Measurements from ENCODE around the gene LCN15. TPM values are rescaled to one million over a fixed set of nuclear protein-coding genes. Genes with fewer than 3 reads are reported as not detected.

LCN15 gene
- total and polyA plus RNA-seq, 2 of the 4 experiments (the other 2 are of a cell fraction): not detected

GRCh38 chr9:136713550-136713949, 50.8 kb downstream of the LCN15 start (continued):
- no peak for TF ChIP-seq USF2 (IDR thresholded peaks at IDR 0.05; ENCODE audit: low read depth, low read length)

DNA sequence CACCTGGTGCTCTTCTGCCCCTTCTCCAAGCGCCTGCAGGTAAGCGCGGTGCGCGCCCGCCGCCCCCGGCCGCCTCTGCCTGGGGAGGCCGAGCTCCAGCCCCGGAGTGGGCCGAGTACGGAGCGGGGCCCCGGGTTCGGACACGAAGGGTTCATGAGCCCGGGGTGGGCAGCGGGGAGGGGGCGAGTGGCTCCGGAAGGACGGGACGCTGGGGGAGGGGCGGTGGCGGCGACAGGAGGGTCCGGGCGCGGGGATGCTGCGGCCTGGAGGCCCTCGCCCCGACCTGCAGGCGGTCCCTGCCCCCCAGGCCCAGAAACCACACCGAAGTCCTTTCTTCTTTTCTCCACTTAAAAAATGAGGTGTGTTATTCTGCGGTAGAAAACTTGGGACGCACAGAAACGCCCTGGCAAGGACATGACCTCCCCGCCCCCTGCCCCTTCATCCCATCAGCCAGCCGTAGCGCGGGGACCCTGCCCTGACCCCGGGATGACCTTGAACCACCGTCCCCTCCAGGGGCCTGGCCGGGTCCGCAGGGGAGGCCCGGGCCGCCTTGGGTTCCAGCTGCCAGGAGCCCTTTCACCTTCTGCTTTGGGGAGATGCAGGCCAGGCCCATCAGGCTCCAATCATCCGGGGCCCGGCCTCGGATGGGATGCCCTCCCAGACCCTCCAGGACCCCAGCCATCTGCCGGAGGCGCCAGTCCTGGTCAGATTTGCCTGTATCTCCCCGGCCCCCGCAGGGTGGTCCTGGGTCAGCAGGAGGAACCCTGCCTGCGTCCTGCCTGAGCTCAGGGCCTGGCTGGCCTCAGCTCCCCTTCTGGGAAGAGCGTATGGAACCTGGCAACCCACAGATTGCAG, 51.4 kb downstream of the LCN15 start:
- Histone ChIP-seq H3K79me1 (ENCODE audit: low read depth in 1 of 2, low read length in 2 of 2) (no peaks in the 10 kb centered on the region), H3K18ac (ENCODE audit: low read depth, low read length) (no peak overlapping the region), H4K20me1 (ENCODE audit: insufficient read depth, low read length) (no peaks in the 10 kb centered on the region), H2BK120ac (ENCODE audit: low read depth, low read length) (no peak overlapping the region), H3K4ac (ENCODE audit: low read depth, low read length) (no peak overlapping the region), H3K9me3 (ENCODE audit: control insufficient read depth, insufficient read depth, low read length) (no peaks in the 10 kb centered on the region), H3K23ac (ENCODE audit: low read depth, low read length) (no peak overlapping the region), H3K27me3 (ENCODE audit: control insufficient read depth, insufficient read depth, low read length) (peaks cover 17% of the 10 kb centered on the region), H3K4me1 (ENCODE audit: control insufficient read depth, insufficient read depth, low read length) (peaks cover 1% of the 10 kb centered on the region; the same call in 1 of the 2 replicates), H4K91ac (ENCODE audit: insufficient read depth, low read depth, low read length) (no peak overlapping the region), H2BK20ac (ENCODE audit: low read depth, low read length) (no peak overlapping the region), H4K8ac (ENCODE audit: low read depth in 2 of 2, low read length in 2 of 2) (no peak overlapping the region), H3K56ac (ENCODE audit: extremely low read depth, insufficient read depth, low read length) (no peak overlapping the region), H3K14ac (replicated peaks; ENCODE audit: low read depth, low read length) (no peak overlapping the region), H3K4me2 (ENCODE audit: low read depth, low read length) (peak overlapping the region; percentile 39; the same call in 1 of the 2 replicates), H2BK15ac (ENCODE audit: low read depth, low read length) (no peak overlapping the region), H2AK5ac (ENCODE audit: low read depth, low read length) (no peak overlapping the region), H2BK5ac (ENCODE audit: low read depth, low read length, poor library complexity, severe bottlenecking) (no peak overlapping the region), H3K9ac (ENCODE audit: low read depth, low read length) (peak overlapping the region; percentile 2; the same call in 1 of the 2 replicates), H3K9me1 (ENCODE audit: insufficient read depth, low read length) (no peaks in the 10 kb centered on the region), H3K27ac (ENCODE audit: insufficient read depth, low read length) (no peak overlapping the region), H2AK9ac (replicated peaks; ENCODE audit: low read depth, low read length, poor library complexity) (peak overlapping the region; percentile 35), H4K5ac (ENCODE audit: low read depth, low read length) (no peak overlapping the region), H2AFZ (replicated peaks; ENCODE audit: low read length, poor library complexity) (peak overlapping the region; percentile 1), H3K4me3 (ENCODE audit: insufficient read depth, low read depth, low read length) (peak overlapping the region; percentile 48), H3K36me3 (ENCODE audit: control insufficient read depth, insufficient read depth, low read length) (no peaks in the 10 kb centered on the region)
- in situ Hi-C loops (cut with MboI; ENCODE audit: low sequenced_read_pairs) (no loop called here), dilution Hi-C loops (cut with HindIII; ENCODE audit: low sequenced_read_pairs, unreplicated experiment) (no loop called here), intact Hi-C loops (cut with micrococcal nuclease) (no loop called here)
- DNase-seq (no peak), ATAC-seq (ENCODE audit: low read depth) (no peak; the same call in 1 of the 2 replicates)
- POLR2A ChIA-PET (ENCODE audit: unreplicated experiment): no interaction called here
- no TSS peak for BruUV-seq (replicated peaks)
- no peak for TF ChIP-seq MAFK (IDR thresholded peaks at IDR 0.05; ENCODE audit: low read depth, low read length)
- no peak for TF ChIP-seq CHD1 (IDR thresholded peaks at IDR 0.05; ENCODE audit: low read depth, low read length)
- no peak for TF ChIP-seq BHLHE40 (IDR thresholded peaks at IDR 0.05; ENCODE audit: low read depth, low read length)
- TF ChIP-seq MXI1 (IDR thresholded peaks at IDR 0.05; ENCODE audit: borderline replicate concordance, low read depth, low read length): no peak
- CTCF ChIA-PET: interaction anchor here (0.8 to 1.3 kb wide), 2 partner anchors 14 to 48 kb away, joined by 3 read pairs; no protein-coding TSS in a partner anchor
- 17% methylated on average over 10 of the region's 56 CpGs; no CpG with 5 or more reads in 1 of the 2 experiments for WGBS, 2 experiments (ENCODE audit: extremely low coverage in 2 of 2, insufficient read length in 1 of 2)

Data from IMR-90 (cell line).